GM13976 (cell line): ENCODE results near the gene DGKE.

ENCODE experiments used
- DNase-seq: peaks from one replicate; pipeline ENCODE4 v3.0.0; 2012; ENCODE audit warnings: low spot score
- in situ Hi-C: fragments of 300-500 bp; cut with MboI; formaldehyde crosslinking; loops from one replicate; pipeline ENCODE4 v1.12.0; 2022; ENCODE audit warnings: low sequenced_read_pairs, mixed read lengths, inconsistent platforms; ENCODE audit not compliant: unreplicated experiment
- TF ChIP-seq, protein P1 (sequence below): IDR thresholded peaks from 2 replicates; pipeline ENCODE4 v1.5.1; 2012; ENCODE audit warnings: borderline replicate concordance, mild to moderate bottlenecking; ENCODE audit not compliant: insufficient read depth; ENCODE audit errors: extremely low read depth, missing control alignments, control extremely low read depth

Gene DGKE

DNA sequence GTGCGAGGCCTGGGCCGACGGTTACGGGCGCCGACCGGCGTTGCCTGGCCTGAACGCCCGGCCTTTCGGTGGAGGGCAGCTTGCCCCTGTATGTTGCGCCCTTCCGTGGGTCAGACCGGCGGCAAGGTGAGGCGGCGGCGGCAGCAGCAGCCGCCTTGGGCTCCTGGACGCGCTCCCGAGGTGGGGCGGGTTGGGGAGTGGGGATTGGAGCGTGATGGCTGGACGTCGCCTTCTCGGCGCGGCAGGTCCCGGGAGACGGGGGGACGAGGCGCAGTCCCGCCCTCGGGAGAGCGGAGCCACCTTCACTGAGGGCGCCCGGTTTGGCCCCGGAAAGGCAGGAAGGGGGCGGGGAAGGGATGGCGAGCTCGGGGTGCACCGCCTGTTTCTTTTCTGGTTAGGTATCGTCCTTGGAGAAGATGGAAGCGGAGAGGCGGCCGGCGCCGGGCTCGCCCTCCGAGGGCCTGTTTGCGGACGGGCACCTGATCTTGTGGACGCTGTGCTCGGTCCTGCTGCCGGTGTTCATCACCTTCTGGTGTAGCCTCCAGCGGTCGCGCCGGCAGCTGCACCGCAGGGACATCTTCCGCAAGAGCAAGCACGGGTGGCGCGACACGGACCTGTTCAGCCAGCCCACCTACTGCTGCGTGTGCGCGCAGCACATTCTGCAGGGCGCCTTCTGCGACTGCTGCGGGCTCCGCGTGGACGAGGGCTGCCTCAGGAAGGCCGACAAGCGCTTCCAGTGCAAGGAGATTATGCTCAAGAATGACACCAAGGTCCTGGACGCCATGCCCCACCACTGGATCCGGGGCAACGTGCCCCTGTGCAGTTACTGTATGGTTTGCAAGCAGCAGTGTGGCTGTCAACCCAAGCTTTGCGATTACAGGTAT is 671 bp downstream of the DGKE start:
- TF ChIP-seq, protein P1, sequence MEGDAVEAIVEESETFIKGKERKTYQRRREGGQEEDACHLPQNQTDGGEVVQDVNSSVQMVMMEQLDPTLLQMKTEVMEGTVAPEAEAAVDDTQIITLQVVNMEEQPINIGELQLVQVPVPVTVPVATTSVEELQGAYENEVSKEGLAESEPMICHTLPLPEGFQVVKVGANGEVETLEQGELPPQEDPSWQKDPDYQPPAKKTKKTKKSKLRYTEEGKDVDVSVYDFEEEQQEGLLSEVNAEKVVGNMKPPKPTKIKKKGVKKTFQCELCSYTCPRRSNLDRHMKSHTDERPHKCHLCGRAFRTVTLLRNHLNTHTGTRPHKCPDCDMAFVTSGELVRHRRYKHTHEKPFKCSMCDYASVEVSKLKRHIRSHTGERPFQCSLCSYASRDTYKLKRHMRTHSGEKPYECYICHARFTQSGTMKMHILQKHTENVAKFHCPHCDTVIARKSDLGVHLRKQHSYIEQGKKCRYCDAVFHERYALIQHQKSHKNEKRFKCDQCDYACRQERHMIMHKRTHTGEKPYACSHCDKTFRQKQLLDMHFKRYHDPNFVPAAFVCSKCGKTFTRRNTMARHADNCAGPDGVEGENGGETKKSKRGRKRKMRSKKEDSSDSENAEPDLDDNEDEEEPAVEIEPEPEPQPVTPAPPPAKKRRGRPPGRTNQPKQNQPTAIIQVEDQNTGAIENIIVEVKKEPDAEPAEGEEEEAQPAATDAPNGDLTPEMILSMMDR: no peak
- in situ Hi-C loops: no loop called here
- DNase-seq: peak; percentile 70

DNA sequence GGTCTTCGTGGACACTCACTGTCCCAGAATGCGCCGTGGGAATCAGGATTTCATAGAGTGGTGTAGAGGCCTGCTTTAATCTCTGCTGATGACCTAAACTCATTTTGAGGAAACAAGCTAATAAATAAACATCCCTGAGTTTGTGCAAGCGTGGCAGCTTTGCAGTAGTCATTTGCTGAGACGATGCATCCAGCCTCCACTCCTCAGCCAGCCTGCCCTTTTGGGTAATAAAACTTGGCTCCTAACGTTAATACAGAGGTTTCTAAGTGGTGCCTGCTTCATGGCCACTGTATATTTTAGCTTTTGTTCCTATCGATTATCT is 1.3 kb downstream of the DGKE start:
- DNase-seq: no peak
- TF ChIP-seq, protein P1: no peak
- in situ Hi-C loops: no loop called here

DNA sequence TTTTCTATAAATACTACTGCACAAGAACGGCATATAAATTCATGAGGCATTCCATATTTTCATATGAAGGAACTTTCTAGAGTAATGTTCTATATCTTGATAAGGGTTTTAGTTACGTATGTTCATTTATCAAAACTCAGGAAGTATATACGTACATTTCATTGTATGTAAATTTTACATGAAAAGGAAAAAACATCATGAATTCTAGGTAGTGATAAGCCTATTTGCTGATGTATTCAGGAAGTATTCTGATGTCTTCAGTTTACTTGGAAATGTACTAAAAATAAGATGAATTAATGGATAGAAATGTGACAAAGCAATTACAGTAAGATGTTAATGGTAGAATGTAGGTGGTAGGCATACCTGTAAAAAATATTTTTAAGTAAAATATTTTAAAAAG is 4.7 kb downstream of the DGKE start:
- no peak for DNase-seq
- TF ChIP-seq, protein P1: no peak
- in situ Hi-C loops: no loop called here

DNA sequence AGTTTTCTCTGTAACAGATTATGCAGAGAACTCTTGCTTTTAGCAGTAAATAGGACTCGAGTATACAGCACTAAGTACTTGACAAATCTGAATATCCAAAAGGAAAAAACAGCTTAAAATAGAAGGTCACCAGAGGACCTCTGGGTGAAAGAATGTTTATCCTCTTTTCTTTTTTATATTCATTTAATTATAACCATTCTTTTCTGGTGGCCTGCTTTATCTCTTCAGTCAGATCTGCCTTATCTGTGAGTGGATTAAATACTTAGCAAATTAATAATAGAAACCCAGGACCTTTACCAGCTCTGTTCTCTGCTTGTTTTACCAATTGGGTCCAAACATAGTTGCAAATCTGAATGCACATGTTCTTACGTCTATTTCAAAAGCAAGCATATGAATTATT is 8.6 kb downstream of the DGKE start:
- in situ Hi-C loops: no loop called here
- no peak for DNase-seq
- TF ChIP-seq, protein P1: no peak

DNA sequence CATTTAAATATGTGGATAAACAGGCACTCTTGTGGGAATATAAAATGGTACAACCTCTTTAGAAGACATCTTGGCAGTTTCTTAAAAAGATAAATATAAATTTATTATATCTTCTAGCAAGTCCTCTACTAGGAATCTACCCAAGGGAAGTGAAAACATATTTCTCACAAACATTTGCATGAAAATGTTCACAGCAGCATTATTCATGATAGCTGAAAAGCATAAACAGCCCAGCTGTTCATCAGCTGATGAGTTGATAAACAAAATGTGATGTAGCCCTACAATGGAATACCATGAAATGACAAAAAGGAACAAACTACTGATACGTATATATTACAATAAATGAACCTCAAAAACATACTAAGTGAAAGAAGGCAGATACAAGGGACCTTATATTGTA is 12.0 kb downstream of the DGKE start:
- TF ChIP-seq, protein P1: no peak
- in situ Hi-C loops: no loop called here
- no peak for DNase-seq

DNA sequence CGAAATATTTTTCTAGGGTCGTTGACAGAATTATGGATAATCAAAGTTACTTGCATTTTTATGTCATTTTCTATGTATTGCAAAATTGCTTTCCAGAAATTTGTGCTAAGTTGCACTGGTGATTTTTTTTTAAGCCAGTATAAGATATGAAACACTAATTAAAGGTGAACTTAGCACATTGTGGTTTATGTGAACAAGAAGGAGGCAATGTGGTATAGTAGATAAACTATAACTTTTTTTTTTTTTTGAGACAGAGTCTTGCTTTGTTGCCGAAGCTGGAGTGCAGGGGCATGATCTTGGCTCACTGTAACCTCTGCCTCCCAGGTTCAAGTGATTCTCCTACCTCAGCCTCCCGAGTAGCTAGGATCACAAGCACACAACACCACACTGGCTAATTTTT is 13.2 kb downstream of the DGKE start:
- in situ Hi-C loops: no loop called here
- DNase-seq: no peak
- TF ChIP-seq, protein P1: no peak

DNA sequence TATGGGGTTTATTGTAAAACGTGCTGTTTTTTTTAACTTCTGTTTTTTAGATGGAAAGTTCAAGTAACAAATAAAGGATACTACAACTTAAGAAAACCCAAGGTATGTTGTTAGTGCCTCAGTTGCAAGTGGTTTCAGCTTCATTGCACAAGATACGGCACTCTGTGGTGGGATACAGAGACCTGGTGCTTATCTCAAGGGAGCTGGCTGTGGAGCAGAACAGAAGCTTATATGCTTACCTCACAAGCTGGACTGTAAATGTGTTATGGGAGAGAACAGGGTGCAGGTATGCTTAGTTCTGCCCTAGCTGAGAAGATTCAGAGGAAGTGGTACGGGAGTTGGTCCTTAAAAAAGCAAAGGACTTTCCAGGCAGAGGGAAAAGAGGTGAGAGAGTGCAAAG is 15.2 kb downstream of the DGKE start:
- no peak for DNase-seq
- in situ Hi-C loops: no loop called here
- TF ChIP-seq, protein P1: no peak
